HFFc6 (cell line): ENCODE results near the gene EPO. TPM values are rescaled to one million over a fixed set of nuclear protein-coding genes. Genes with fewer than 3 reads are reported as not detected.
"Not testable (repeated sequence)": the region's sequence is repeated elsewhere in the genome, so short reads cannot be mapped to it uniquely, and the experiment has no call there.

Source experiments
- DNase-seq: peaks from one replicate; pipeline ENCODE4 v3.0.0-alpha.2; 2018
- H3K27ac Mint-ChIP-seq: 2 replicates; pipeline ENCODE4 v1.8.0; 2020; ENCODE audit warnings: mild to moderate bottlenecking, mixed read lengths
- H3K27me3 Mint-ChIP-seq: 2 replicates; pipeline ENCODE4 v1.8.0; 2021; ENCODE audit warnings: mild to moderate bottlenecking, moderate library complexity, mixed read lengths; ENCODE audit not compliant: insufficient read depth
- H3K36me3 Mint-ChIP-seq: 2 replicates; pipeline ENCODE4 v1.8.0; 2021; ENCODE audit warnings: low read depth, mixed read lengths
- H3K4me1 Mint-ChIP-seq: 2 replicates; pipeline ENCODE4 v1.8.0; 2020; ENCODE audit warnings: low read depth, mixed read lengths
- H3K4me3 Mint-ChIP-seq: 2 replicates; pipeline ENCODE4 v1.8.0; 2020; ENCODE audit warnings: mild to moderate bottlenecking, moderate library complexity, mixed read lengths
- H3K9me3 Mint-ChIP-seq: 2 replicates; pipeline ENCODE4 v1.8.0; 2020; ENCODE audit warnings: mild to moderate bottlenecking, mixed read lengths
- total RNA-seq, 6 experiments: library from RNA; stranded (reverse); fragmentation: NEBNext Ultra II Directional; extraction: Animal tissue kit (Norgen Biotek cat#: 25700); gene quantifications; 2 replicates in 1 of 6; 3 replicates in 5 of 6; pipeline ENCODE4 v1.2.3, GENCODE V29; 2021
- TF ChIP-seq, protein P1 (sequence below): fragments of 200-600 bp; sonication (generic); IDR thresholded peaks from 2 replicates; pipeline ENCODE4 v1.5.0; 2021; ENCODE audit warnings: antibody characterized with exemption, mild to moderate bottlenecking

EPO gene
- total RNA-seq, 6 experiments from 2014 or later, result not detected

DNA sequence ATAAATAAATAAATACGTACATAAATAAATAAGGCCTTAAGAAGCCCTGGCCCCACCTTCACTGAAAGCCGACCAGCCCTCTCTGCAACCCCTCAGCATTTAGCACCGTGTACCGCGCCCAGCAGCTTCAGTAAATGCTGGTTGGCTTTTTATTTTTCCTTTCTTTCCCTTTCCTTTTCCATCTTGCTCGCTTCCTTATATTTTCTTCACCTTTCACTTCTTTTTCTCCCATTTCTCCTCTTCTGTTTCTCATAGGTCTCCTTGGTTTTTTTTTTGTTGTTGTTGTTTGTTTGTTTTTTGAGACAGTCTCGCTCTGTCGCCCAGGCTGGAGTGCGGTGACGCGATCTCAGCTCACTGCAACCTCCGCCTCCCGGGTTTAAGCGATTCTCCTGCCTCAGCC, 24.3 kb downstream of the EPO start:
- Mint-ChIP-seq H3K27ac (no peak overlapping the region), H3K27me3 (peaks cover 34% of the 10 kb centered on the region), H3K4me3 (no peak overlapping the region), H3K4me1 (peaks cover 5% of the 10 kb centered on the region; the same call in 1 of the 2 replicates), H3K36me3 (no peaks in the 10 kb centered on the region), H3K9me3 (no peaks in the 10 kb centered on the region)
- TF ChIP-seq, protein P1, sequence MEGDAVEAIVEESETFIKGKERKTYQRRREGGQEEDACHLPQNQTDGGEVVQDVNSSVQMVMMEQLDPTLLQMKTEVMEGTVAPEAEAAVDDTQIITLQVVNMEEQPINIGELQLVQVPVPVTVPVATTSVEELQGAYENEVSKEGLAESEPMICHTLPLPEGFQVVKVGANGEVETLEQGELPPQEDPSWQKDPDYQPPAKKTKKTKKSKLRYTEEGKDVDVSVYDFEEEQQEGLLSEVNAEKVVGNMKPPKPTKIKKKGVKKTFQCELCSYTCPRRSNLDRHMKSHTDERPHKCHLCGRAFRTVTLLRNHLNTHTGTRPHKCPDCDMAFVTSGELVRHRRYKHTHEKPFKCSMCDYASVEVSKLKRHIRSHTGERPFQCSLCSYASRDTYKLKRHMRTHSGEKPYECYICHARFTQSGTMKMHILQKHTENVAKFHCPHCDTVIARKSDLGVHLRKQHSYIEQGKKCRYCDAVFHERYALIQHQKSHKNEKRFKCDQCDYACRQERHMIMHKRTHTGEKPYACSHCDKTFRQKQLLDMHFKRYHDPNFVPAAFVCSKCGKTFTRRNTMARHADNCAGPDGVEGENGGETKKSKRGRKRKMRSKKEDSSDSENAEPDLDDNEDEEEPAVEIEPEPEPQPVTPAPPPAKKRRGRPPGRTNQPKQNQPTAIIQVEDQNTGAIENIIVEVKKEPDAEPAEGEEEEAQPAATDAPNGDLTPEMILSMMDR, result no peak
- no peak for DNase-seq

DNA sequence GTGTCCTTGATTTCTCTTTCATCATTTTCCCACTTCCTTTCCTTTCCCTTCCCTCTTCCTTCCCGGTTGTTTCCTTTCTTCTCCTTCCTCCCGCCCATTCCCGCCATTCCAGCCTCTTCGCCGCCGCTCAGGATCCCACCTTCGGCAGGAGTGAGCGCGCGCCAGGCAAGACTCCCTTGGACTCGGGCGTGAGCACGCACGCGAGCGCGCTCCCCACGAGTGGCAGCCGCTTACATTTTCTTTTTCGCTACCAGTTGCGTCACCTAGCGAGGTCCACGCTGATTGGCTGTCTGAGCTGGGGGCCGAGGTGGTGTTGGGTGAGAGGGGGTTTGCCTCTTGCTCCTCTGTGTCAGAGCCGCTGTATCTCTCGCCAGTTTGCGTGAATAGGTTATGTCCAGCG, 24.9 kb downstream of the EPO start:
- TF ChIP-seq, protein P1, result no peak
- Mint-ChIP-seq H3K36me3 (no peaks in the 10 kb centered on the region), H3K4me1 (peaks cover 5% of the 10 kb centered on the region; the same call in 1 of the 2 replicates), H3K9me3 (no peaks in the 10 kb centered on the region), H3K27me3 (peaks cover 31% of the 10 kb centered on the region), H3K4me3 (peak overlapping the region; percentile 79), H3K27ac (no peak overlapping the region)
- DNase-seq, result peak; percentile 32

DNA sequence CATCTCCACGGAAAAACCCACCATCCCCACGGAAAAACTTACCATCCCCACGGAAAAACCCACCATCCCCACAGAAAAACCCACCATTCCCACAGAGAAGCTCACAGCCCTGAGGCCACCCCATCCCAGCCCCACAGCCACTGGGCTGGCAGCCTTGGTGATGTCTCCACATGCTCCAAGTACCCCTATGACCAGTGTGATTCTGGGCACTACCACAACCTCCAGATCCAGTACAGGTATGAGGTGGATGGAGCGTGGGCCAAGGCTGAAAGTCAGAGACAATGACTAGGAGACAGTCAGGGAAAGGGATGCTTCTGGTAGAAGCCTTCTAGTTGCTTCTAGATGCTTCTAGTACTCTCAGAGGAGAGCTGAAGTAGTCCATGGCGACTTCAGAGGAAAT, 32.7 kb downstream of the EPO start:
- no peak overlapping the region for H3K27ac Mint-ChIP-seq
- H3K27me3 Mint-ChIP-seq, result peaks cover 33% of the 10 kb centered on the region
- no peaks in the 10 kb centered on the region for H3K9me3 Mint-ChIP-seq
- H3K4me3 Mint-ChIP-seq, result no peak overlapping the region
- H3K36me3 Mint-ChIP-seq, result no peaks in the 10 kb centered on the region
- no peak for DNase-seq
- TF ChIP-seq, protein P1, result no peak
- H3K4me1 Mint-ChIP-seq, result no peaks in the 10 kb centered on the region

DNA sequence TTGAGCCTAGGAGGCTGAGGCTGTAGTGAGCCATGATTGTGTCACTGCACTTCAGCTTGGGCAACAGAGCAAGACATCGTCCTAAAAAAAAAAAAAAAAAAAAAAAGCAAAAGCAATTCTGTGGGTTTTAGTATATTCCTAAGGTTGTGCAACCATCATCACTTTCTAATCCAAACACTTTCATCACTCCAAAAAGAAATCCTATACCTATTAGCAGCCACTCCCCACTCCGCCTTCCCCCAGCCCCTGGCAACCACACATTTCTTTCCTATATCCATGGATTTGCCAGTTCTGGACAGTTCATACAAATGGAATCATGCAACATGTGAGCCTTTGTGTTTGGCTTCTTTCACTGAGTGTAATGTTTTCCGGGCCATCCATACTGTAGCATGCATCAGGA, 33.5 kb downstream of the EPO start:
- no peak overlapping the region for H3K27ac Mint-ChIP-seq
- H3K4me1 Mint-ChIP-seq, result no peaks in the 10 kb centered on the region
- peaks cover 29% of the 10 kb centered on the region for H3K27me3 Mint-ChIP-seq
- no peak overlapping the region for H3K4me3 Mint-ChIP-seq
- no peaks in the 10 kb centered on the region for H3K9me3 Mint-ChIP-seq
- TF ChIP-seq, protein P1, result no peak
- H3K36me3 Mint-ChIP-seq, result no peaks in the 10 kb centered on the region
- no peak for DNase-seq

DNA sequence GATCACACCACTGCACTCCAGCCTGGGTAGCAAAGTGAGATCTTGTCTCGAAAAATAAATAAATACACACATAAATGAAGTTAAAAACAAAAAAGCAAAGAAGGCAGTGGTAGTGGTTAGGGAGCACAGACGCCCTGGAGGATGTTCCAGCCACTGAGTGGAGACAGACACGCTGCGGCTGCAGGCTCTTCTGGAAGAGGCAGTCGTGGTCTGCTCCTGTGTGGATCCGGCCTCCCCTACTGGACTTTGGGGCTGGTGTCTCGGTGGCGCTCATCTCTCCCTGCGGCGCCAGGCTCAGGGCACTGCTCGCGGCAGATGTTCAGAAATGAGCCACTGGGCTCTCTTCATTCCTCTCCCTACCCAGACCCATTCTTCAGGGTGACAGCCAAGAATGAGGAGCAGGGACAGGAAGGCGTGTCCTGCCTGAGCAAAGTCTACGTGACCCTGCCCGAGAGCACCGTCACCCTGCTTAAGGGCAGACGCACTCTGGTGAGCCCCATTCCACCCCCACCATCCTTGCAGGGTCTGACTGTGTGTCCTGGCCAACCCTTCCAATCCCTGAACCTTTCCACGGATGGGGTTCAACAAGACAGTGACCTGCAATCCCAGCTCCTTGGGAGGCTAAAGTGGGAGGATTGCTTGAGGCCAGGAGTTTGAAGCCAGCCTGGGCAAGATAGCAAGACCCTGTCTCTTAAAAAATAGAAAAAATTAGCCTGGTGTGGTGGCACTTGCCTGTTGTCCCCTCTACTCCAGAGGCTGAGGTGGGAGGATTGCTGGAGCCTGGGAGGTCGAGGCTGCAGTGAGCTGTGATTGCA, 39.3 kb downstream of the EPO start:
- Mint-ChIP-seq H3K27me3 (peaks cover 31% of the 10 kb centered on the region), H3K27ac (no peak overlapping the region), H3K4me1 (no peaks in the 10 kb centered on the region), H3K4me3 (no peak overlapping the region), H3K9me3 (no peaks in the 10 kb centered on the region), H3K36me3 (no peaks in the 10 kb centered on the region)
- TF ChIP-seq, protein P1, result no peak
- DNase-seq, result no peak

DNA sequence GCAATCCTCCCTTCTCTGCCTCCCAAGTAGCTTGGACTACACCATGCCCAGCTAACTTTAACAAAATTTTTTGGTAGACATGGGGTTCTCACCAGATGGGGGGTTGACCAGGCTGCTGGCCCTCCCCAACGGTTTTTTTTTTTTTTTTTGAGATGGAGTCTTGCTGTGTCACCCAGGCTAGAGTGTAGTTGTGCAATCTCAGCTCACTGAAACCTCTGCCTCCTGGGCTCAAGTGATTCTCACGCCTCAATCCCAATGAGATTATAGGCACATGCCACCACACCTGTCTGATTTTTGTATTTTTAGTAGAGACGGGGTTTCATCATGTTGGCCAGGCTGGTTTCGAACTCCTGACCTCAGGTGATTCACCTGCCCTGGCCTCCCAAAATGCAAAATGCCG, 42.6 kb downstream of the EPO start:
- not testable (repeated sequence) for DNase-seq, H3K36me3 Mint-ChIP-seq

More for the DNA sequence above, 42.6 kb downstream of the EPO start:
- not testable (repeated sequence) for H3K27ac Mint-ChIP-seq, H3K9me3 Mint-ChIP-seq, H3K4me3 Mint-ChIP-seq, H3K4me1 Mint-ChIP-seq
- H3K27me3 Mint-ChIP-seq, result peaks cover 47% of the 10 kb centered on the region
